Panc1 (cell line): ENCODE results near the gene TAS2R41. TPM values are rescaled to one million over a fixed set of nuclear protein-coding genes. Genes with fewer than 3 reads are reported as not detected.

ENCODE experiments used
- ATAC-seq: fragments of 200-7000 bp; cut with Tn5 transposase; 2 replicates; pipeline ENCODE4 v1.9.1; 2020; ENCODE audit warnings: mild to moderate bottlenecking, moderate library complexity
- BruUV-seq: library from RNA; stranded (reverse); fragments of 400-500 nt; replicated peaks from 2 replicates; lab custom pipeline; 2021; lab: Mats Ljungman, UMichigan
- CTCF ChIA-PET: fragments of 300-600 bp; sonication (Branson Sonifier 250); formaldehyde crosslinking; loops from one replicate; lab custom pipeline; 2022; ENCODE audit warnings: antibody characterized with exemption; lab: Charles Lee
- POLR2A ChIA-PET: fragments of 300-600 bp; sonication (Branson Sonifier 250); formaldehyde crosslinking; loops from one replicate; lab custom pipeline; 2022; ENCODE audit warnings: antibody characterized with exemption; lab: Charles Lee
- DNase-seq: peaks from one replicate; pipeline ENCODE4 v3.0.0-alpha.2; 2010; ENCODE audit warnings: low read depth, low spot score
- H3K27ac ChIP-seq: 2 replicates; pipeline ENCODE4 v1.5.1; 2011; ENCODE audit warnings: mild to moderate bottlenecking, low read length, inconsistent platforms
- H3K27me3 ChIP-seq: fragments of 200-500 bp; sonication (Bioruptor generic); 2 replicates; pipeline ENCODE4 v1.6.0; 2014; ENCODE audit warnings: low read length, inconsistent platforms; ENCODE audit not compliant: control insufficient read depth, insufficient read depth
- H3K36me3 ChIP-seq: fragments of 200-500 bp; sonication (Bioruptor generic); 2 replicates; pipeline ENCODE4 v1.5.1; 2014; ENCODE audit warnings: inconsistent platforms, mild to moderate bottlenecking, low read length, moderate library complexity; ENCODE audit not compliant: control insufficient read depth, insufficient read depth
- H3K4me1 ChIP-seq: 2 replicates; pipeline ENCODE4 v1.5.1; 2011; ENCODE audit warnings: inconsistent platforms, mild to moderate bottlenecking, low read length, moderate library complexity; ENCODE audit not compliant: control insufficient read depth, insufficient read depth
- H3K4me3 ChIP-seq, 2 experiments: 2 replicates each; pipeline ENCODE4 v1.5.1; 2011 to 2012; ENCODE audit warnings: low read depth in 2 of 2, low read length in 2 of 2, mild to moderate bottlenecking in 2 of 2, inconsistent platforms in 1 of 2, moderate library complexity in 1 of 2
- H3K9me3 ChIP-seq: fragments of 200-500 bp; sonication (Bioruptor generic); 2 replicates; pipeline ENCODE4 v1.5.1; 2014; ENCODE audit warnings: low read depth, mild to moderate bottlenecking, inconsistent platforms, low read length, moderate library complexity; ENCODE audit not compliant: control insufficient read depth, insufficient read depth
- POLR2AphosphoS5 ChIP-seq: IDR thresholded peaks from 2 replicates; pipeline ENCODE4 v1.6.1; 2012; ENCODE audit warnings: mild to moderate bottlenecking, low read depth, low read length, moderate library complexity
- SIN3A ChIP-seq: IDR thresholded peaks from 2 replicates; pipeline ENCODE4 v1.6.1; 2012; ENCODE audit warnings: low read depth, mild to moderate bottlenecking, low read length, moderate library complexity, borderline replicate concordance; ENCODE audit not compliant: insufficient read depth
- TCF7L2 ChIP-seq: IDR thresholded peaks from 2 replicates; pipeline ENCODE4 v1.6.1; 2011; ENCODE audit warnings: mild to moderate bottlenecking, low read depth, low read length, inconsistent platforms
- in situ Hi-C: cut with HindIII; loops from 2 replicates; pipeline ENCODE4 v1.10.0; 2016; ENCODE audit warnings: low sequenced_read_pairs, low pct_unique_long_range_greater_than_20kb
- intact Hi-C: fragments of 100-400 bp; cut with micrococcal nuclease; formaldehyde crosslinking; loops from one replicate; pipeline ENCODE4 v1.10.0; 2022; ENCODE audit not compliant: unreplicated experiment
- total RNA-seq: library from RNA; stranded (reverse); gene quantifications from one replicate; pipeline ENCODE4 v1.2.1, GENCODE V29; 2021; ENCODE audit not compliant: unreplicated experiment
- TF ChIP-seq, protein P1 (sequence below), 2 experiments: IDR thresholded peaks; 2 replicates each; pipeline ENCODE4 v1.6.1; 2011 to 2012; ENCODE audit warnings: low read depth in 2 of 2, control low read depth in 1 of 2, low read length in 1 of 2, mild to moderate bottlenecking in 1 of 2, moderate library complexity in 1 of 2; ENCODE audit not compliant: insufficient read depth in 1 of 2
- TF ChIP-seq, protein P2 (sequence below): fragments of 450-650 bp; IDR thresholded peaks from 2 replicates; pipeline ENCODE4 v1.5.1; 2017; ENCODE audit warnings: mild to moderate bottlenecking

TAS2R41 gene
- total RNA-seq, 1 experiment from 2014 or later = not detected

- H3K4me1 ChIP-seq = no peaks in the 10 kb centered on the region
- ATAC-seq (no peak), DNase-seq (peak; percentile 18)
- ChIA-PET CTCF (interaction anchor here (0.6 kb wide), 1 partner anchor 647 kb away, joined by 3 read pairs; no protein-coding TSS in a partner anchor), POLR2A (no interaction called here)
- H3K36me3 ChIP-seq = no peaks in the 10 kb centered on the region
- no peak overlapping the region for H3K27ac ChIP-seq
- intact Hi-C loops (no loop called here), in situ Hi-C loops (no loop called here)
- no peaks in the 10 kb centered on the region for H3K27me3 ChIP-seq
- TF ChIP-seq TCF7L2 = no peak
- TF ChIP-seq SIN3A = no peak
- TF ChIP-seq, protein P1, sequence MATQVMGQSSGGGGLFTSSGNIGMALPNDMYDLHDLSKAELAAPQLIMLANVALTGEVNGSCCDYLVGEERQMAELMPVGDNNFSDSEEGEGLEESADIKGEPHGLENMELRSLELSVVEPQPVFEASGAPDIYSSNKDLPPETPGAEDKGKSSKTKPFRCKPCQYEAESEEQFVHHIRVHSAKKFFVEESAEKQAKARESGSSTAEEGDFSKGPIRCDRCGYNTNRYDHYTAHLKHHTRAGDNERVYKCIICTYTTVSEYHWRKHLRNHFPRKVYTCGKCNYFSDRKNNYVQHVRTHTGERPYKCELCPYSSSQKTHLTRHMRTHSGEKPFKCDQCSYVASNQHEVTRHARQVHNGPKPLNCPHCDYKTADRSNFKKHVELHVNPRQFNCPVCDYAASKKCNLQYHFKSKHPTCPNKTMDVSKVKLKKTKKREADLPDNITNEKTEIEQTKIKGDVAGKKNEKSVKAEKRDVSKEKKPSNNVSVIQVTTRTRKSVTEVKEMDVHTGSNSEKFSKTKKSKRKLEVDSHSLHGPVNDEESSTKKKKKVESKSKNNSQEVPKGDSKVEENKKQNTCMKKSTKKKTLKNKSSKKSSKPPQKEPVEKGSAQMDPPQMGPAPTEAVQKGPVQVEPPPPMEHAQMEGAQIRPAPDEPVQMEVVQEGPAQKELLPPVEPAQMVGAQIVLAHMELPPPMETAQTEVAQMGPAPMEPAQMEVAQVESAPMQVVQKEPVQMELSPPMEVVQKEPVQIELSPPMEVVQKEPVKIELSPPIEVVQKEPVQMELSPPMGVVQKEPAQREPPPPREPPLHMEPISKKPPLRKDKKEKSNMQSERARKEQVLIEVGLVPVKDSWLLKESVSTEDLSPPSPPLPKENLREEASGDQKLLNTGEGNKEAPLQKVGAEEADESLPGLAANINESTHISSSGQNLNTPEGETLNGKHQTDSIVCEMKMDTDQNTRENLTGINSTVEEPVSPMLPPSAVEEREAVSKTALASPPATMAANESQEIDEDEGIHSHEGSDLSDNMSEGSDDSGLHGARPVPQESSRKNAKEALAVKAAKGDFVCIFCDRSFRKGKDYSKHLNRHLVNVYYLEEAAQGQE (IDR thresholded peaks at IDR 0.05; ENCODE audit: insufficient read depth in 1 of 2, low read depth in 2 of 2, low read length in 1 of 2) = no peak
- no peak for TF ChIP-seq POLR2AphosphoS5
- TF ChIP-seq, protein P2, sequence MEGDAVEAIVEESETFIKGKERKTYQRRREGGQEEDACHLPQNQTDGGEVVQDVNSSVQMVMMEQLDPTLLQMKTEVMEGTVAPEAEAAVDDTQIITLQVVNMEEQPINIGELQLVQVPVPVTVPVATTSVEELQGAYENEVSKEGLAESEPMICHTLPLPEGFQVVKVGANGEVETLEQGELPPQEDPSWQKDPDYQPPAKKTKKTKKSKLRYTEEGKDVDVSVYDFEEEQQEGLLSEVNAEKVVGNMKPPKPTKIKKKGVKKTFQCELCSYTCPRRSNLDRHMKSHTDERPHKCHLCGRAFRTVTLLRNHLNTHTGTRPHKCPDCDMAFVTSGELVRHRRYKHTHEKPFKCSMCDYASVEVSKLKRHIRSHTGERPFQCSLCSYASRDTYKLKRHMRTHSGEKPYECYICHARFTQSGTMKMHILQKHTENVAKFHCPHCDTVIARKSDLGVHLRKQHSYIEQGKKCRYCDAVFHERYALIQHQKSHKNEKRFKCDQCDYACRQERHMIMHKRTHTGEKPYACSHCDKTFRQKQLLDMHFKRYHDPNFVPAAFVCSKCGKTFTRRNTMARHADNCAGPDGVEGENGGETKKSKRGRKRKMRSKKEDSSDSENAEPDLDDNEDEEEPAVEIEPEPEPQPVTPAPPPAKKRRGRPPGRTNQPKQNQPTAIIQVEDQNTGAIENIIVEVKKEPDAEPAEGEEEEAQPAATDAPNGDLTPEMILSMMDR = peak; percentile 64
- H3K9me3 ChIP-seq = no peaks in the 10 kb centered on the region
- H3K4me3 ChIP-seq = no peak overlapping the region
- BruUV-seq = no TSS peak
Observed at GRCh38 chr7:143490717-143491306, 13.1 kb downstream of the TAS2R41 start.

DNA sequence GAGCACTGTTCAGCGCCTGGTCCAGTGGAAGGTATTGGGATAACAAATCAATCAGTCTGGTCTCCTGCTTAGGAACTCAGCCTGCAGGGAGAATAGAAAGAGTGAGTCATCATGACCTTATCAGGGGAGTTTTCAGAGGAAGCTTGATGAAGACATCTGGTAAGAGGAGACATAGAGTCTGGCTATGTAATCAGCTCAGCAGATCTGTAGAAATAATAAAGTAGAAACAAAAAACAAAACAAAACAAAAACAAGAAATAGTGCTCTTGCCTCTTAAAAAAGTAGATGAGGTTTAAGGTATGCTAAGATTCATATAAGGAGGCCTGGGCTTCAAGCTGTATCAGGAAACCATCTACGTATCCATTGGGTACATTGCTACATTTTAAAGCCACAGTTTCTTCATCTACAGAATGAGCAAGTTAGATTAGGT lies 14.4 kb downstream of the TAS2R41 start:
- no peaks in the 10 kb centered on the region for H3K9me3 ChIP-seq
- H3K27ac ChIP-seq = no peak overlapping the region
- in situ Hi-C loops (no loop called here), intact Hi-C loops (no loop called here)
- H3K4me3 ChIP-seq = no peak overlapping the region
- no peaks in the 10 kb centered on the region for H3K4me1 ChIP-seq
- no TSS peak for BruUV-seq
- H3K36me3 ChIP-seq = no peaks in the 10 kb centered on the region
- no peaks in the 10 kb centered on the region for H3K27me3 ChIP-seq
- ChIA-PET POLR2A (no interaction called here), CTCF (no interaction called here)
- ATAC-seq = no peak
- TF ChIP-seq, protein P2 = no peak
- TF ChIP-seq SIN3A (no peak), POLR2AphosphoS5 (no peak), TCF7L2 (no peak)
- TF ChIP-seq, protein P1 (IDR thresholded peaks at IDR 0.05; ENCODE audit: insufficient read depth in 1 of 2, low read depth in 2 of 2, low read length in 1 of 2) = no peak
- DNase-seq = no peak
